ENCODE data around the gene OIT3. TPM values are rescaled to one million over a fixed set of nuclear protein-coding genes. Genes with fewer than 3 reads are reported as not detected.

The OIT3 gene
- polyA plus RNA-seq, 1 of the 3 experiments (the other 2 are of a cell fraction) = not detected

GRCh38 chr10:72855129-72855528, 38.4 kb upstream of the OIT3 start (continued):
- no peak for TF ChIP-seq ZBTB33 (IDR thresholded peaks at IDR 0.05; ENCODE audit: borderline replicate concordance, low read depth)
- TF ChIP-seq TAF1 (IDR thresholded peaks at IDR 0.05; ENCODE audit: borderline replicate concordance, low read depth, low read length) = no peak

GRCh38 chr10:72855790-72856189, 37.7 kb upstream of the OIT3 start:
- POLR2A ChIA-PET = interaction anchor here (0.5 kb wide), 1 partner anchor 584 kb away, joined by 3 read pairs; no protein-coding TSS in a partner anchor
- no peak overlapping the region for H2AFZ ChIP-seq (ENCODE audit: low read depth)
- no peak overlapping the region for H3K4me2 ChIP-seq
- no peaks in the 10 kb centered on the region for H3K9me3 ChIP-seq
- no peaks in the 10 kb centered on the region for H3F3A ChIP-seq (replicated peaks; ENCODE audit: insufficient read depth)
- TF ChIP-seq NFIC (IDR thresholded peaks at IDR 0.05; ENCODE audit: borderline replicate concordance) = no peak
- TF ChIP-seq CTCF (IDR thresholded peaks at IDR 0.05) = no peak
- TF ChIP-seq FOXM1 (IDR thresholded peaks at IDR 0.05; ENCODE audit: low read depth) = no peak
- no peak for TF ChIP-seq TAF1 (IDR thresholded peaks at IDR 0.05; ENCODE audit: borderline replicate concordance, low read depth, low read length)
- no peak for TF ChIP-seq SMC3 (IDR thresholded peaks at IDR 0.05; ENCODE audit: low read depth, low read length)
- no peak for TF ChIP-seq RCOR1 (IDR thresholded peaks at IDR 0.05; ENCODE audit: low read length)
- no peak for TF ChIP-seq IRF3 (IDR thresholded peaks at IDR 0.05; ENCODE audit: low read depth, low read length)
- TF ChIP-seq RAD21 (IDR thresholded peaks at IDR 0.05; ENCODE audit: low read length) = no peak
- TF ChIP-seq NRF1 (IDR thresholded peaks at IDR 0.05; ENCODE audit: low read depth, low read length) = no peak
- no peak overlapping the region for H3K27ac ChIP-seq (ENCODE audit: low read depth in 2 of 2, low read length in 1 of 2)
- H3K27me3 ChIP-seq (ENCODE audit: insufficient read depth) = no peaks in the 10 kb centered on the region
- H3K36me3 ChIP-seq (replicated peaks in 1 of 2; ENCODE audit: control insufficient read depth in 1 of 2, insufficient read depth in 2 of 2, low read length in 1 of 2) = peaks cover 4 to 17% of the 10 kb centered on the region in 2 experiments
- CTCF ChIA-PET = no interaction called here
- no peaks in the 10 kb centered on the region for H3K4me1 ChIP-seq (ENCODE audit: control insufficient read depth in 1 of 2, insufficient read depth in 2 of 2, low read depth in 1 of 2, low read length in 1 of 2)
- no peaks in the 10 kb centered on the region for H4K20me1 ChIP-seq (ENCODE audit: insufficient read depth)
- no peak for DNase-seq
- no peak overlapping the region for H3K4me3 ChIP-seq (ENCODE audit: low read depth in 2 of 2, low read length in 1 of 2)
- H3K9me2 ChIP-seq = no peaks in the 10 kb centered on the region
- 96% methylated on average over 2 of the region's 2 CpGs for WGBS (ENCODE audit: low lambda C conversion rate)
- H3K9ac ChIP-seq = no peak overlapping the region
- no peaks in the 10 kb centered on the region for H3K79me2 ChIP-seq (ENCODE audit: insufficient read depth)

- Histone ChIP-seq H3K36me3 (replicated peaks in 1 of 2; ENCODE audit: control insufficient read depth in 1 of 2, insufficient read depth in 2 of 2, low read length in 1 of 2) (peaks cover 4 to 14% of the 10 kb centered on the region in 2 experiments), H3K4me3 (ENCODE audit: low read depth in 2 of 2, low read length in 1 of 2) (no peak overlapping the region), H3K4me2 (no peak overlapping the region), H3F3A (replicated peaks; ENCODE audit: insufficient read depth) (no peaks in the 10 kb centered on the region), H2AFZ (ENCODE audit: low read depth) (no peak overlapping the region), H3K27ac (ENCODE audit: low read depth in 2 of 2, low read length in 1 of 2) (no peak overlapping the region), H3K9me2 (no peaks in the 10 kb centered on the region), H3K79me2 (ENCODE audit: insufficient read depth) (no peaks in the 10 kb centered on the region), H4K20me1 (ENCODE audit: insufficient read depth) (no peaks in the 10 kb centered on the region), H3K9ac (no peak overlapping the region), H3K4me1 (ENCODE audit: control insufficient read depth in 1 of 2, insufficient read depth in 2 of 2, low read depth in 1 of 2, low read length in 1 of 2) (no peaks in the 10 kb centered on the region), H3K27me3 (ENCODE audit: insufficient read depth) (no peaks in the 10 kb centered on the region), H3K9me3 (no peaks in the 10 kb centered on the region)
- CTCF ChIA-PET = interaction anchor here (1.0 to 1.6 kb wide), 2 partner anchors 17 to 34 kb away, joined by 4 read pairs; no protein-coding TSS in a partner anchor
- no peak for DNase-seq
- POLR2A ChIA-PET = no interaction called here
- WGBS (ENCODE audit: low lambda C conversion rate) = 96% methylated on average over 6 of the region's 6 CpGs
- no peak for TF ChIP-seq RFX5 (IDR thresholded peaks at IDR 0.05; ENCODE audit: low read length)
- no peak for TF ChIP-seq MEF2A (IDR thresholded peaks at IDR 0.05; ENCODE audit: borderline replicate concordance, low read depth)
- no peak for TF ChIP-seq USF1 (IDR thresholded peaks at IDR 0.05; ENCODE audit: borderline replicate concordance, low read depth)
- TF ChIP-seq FOXM1 (IDR thresholded peaks at IDR 0.05; ENCODE audit: low read depth) = no peak
- TF ChIP-seq IRF3 (IDR thresholded peaks at IDR 0.05; ENCODE audit: low read depth, low read length) = no peak
- TF ChIP-seq FOXJ3 (CRISPR knock-in tag; IDR thresholded peaks at IDR 0.05) = no peak
- TF ChIP-seq CTCF (IDR thresholded peaks at IDR 0.05) = no peak
- TF ChIP-seq RXRA (IDR thresholded peaks at IDR 0.05; ENCODE audit: borderline replicate concordance, low read depth) = no peak
- no peak for TF ChIP-seq TEAD4 (IDR thresholded peaks at IDR 0.05; ENCODE audit: borderline replicate concordance, insufficient read depth)
Observed at GRCh38 chr10:72858067-72858466, 35.5 kb upstream of the OIT3 start.
